ENCODE measurements around the gene OTP. TPM values are rescaled to one million over a fixed set of nuclear protein-coding genes. Genes with fewer than 3 reads are reported as not detected.

OTP gene
- total and polyA plus RNA-seq, 2 donors (not counting 1 experiment from before 2014, with no cell fraction given) = 0.03 TPM; not detected in 1

- ATAC-seq (ENCODE audit: low read depth) = no peak
- Histone ChIP-seq H3K4me1 (ENCODE audit: control insufficient read depth in 2 of 2, insufficient read depth in 2 of 2, low read length in 2 of 2) (no peaks in the 10 kb centered on the region), H2AFZ (ENCODE audit: insufficient read depth, low read depth, low read length, poor library complexity, severe bottlenecking) (no peak overlapping the region), H3K9me3 (ENCODE audit: control extremely low read depth in 1 of 3, control insufficient read depth in 2 of 3, insufficient read depth in 1 of 3, low read length in 2 of 3) (no peaks in the 10 kb centered on the region), H3K36me3 (replicated peaks in 1 of 2; ENCODE audit: control extremely low read depth in 1 of 2, control insufficient read depth in 1 of 2, extremely low read depth in 1 of 2, insufficient read depth in 2 of 2, low read length in 1 of 2) (no peaks in the 10 kb centered on the region), H3K4me3 (ENCODE audit: control extremely low read depth in 1 of 5, extremely low read depth in 1 of 5, insufficient read depth in 1 of 5, low read depth in 2 of 5, low read length in 4 of 5) (no peak overlapping the region), H3K27me3 (replicated peaks in 1 of 4; ENCODE audit: control extremely low read depth in 1 of 4, control insufficient read depth in 3 of 4, insufficient read depth in 4 of 4, low read length in 3 of 4) (peaks cover 0 to 9% (median 0%) of the 10 kb centered on the region in 4 experiments), H4K20me1 (ENCODE audit: control insufficient read depth, insufficient read depth, low read length, poor library complexity, severe bottlenecking) (no peaks in the 10 kb centered on the region), H3K9ac (ENCODE audit: low read length) (no peak overlapping the region), H3K4me2 (replicated peaks; ENCODE audit: low read depth, low read length, poor library complexity, severe bottlenecking) (no peak overlapping the region), H3K79me2 (ENCODE audit: control insufficient read depth, insufficient read depth, low read length) (no peaks in the 10 kb centered on the region), H3K27ac (ENCODE audit: low read length in 2 of 2) (no peak overlapping the region)
- Mint-ChIP-seq H3K9me3 (ENCODE audit: insufficient read depth) (peaks cover 4% of the 10 kb centered on the region), H3K4me3 (no peak overlapping the region), H3K4me1 (no peaks in the 10 kb centered on the region), H3K27me3 (peaks cover 22% of the 10 kb centered on the region), H3K27ac (no peak overlapping the region)
- POLR2A ChIA-PET = no interaction called here
- intact Hi-C loops (cut with micrococcal nuclease) = no loop called here
- CTCF ChIA-PET = interaction anchor here (1.3 kb wide), 1 partner anchor 16 kb away, joined by 3 read pairs; no protein-coding TSS in a partner anchor
- TF ChIP-seq, protein P1, sequence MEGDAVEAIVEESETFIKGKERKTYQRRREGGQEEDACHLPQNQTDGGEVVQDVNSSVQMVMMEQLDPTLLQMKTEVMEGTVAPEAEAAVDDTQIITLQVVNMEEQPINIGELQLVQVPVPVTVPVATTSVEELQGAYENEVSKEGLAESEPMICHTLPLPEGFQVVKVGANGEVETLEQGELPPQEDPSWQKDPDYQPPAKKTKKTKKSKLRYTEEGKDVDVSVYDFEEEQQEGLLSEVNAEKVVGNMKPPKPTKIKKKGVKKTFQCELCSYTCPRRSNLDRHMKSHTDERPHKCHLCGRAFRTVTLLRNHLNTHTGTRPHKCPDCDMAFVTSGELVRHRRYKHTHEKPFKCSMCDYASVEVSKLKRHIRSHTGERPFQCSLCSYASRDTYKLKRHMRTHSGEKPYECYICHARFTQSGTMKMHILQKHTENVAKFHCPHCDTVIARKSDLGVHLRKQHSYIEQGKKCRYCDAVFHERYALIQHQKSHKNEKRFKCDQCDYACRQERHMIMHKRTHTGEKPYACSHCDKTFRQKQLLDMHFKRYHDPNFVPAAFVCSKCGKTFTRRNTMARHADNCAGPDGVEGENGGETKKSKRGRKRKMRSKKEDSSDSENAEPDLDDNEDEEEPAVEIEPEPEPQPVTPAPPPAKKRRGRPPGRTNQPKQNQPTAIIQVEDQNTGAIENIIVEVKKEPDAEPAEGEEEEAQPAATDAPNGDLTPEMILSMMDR (IDR thresholded peaks at IDR 0.05) = no peak
- no peak for TF ChIP-seq EZH2 (IDR thresholded peaks at IDR 0.05; ENCODE audit: borderline replicate concordance, insufficient read depth, low read depth, low read length, poor library complexity, severe bottlenecking)
- 83% methylated on average over 3 of the region's 3 CpGs for WGBS (ENCODE audit: insufficient coverage)
- DNase-seq = no peak
Measured at GRCh38 chr5:77670526-77670925, 32.0 kb upstream of the OTP start.

DNA sequence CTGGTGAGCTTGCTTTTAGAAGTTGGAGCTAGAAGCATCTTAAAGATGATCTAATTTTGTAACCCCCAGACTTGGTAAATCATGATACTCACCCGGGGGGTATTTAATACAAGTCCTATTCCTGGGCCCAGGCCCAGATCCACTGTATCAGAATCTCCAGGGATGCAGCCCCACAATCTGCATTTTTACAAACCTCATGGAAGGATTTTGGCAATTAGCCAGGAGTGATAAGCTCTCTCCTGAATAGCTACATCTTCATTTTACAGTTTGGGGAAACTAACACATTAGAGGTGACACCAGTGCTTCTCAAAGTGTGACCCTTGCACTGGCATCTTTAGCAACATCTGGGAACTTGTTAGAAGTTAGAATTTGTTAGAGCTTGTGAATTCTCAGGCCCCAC, 31.2 kb upstream of the OTP start:
- no peak for TF ChIP-seq EZH2 (IDR thresholded peaks at IDR 0.05; ENCODE audit: borderline replicate concordance, insufficient read depth, low read depth, low read length, poor library complexity, severe bottlenecking)
- TF ChIP-seq, protein P1 (IDR thresholded peaks at IDR 0.05) = no peak
- Histone ChIP-seq H3K9ac (ENCODE audit: low read length) (no peak overlapping the region), H3K79me2 (ENCODE audit: control insufficient read depth, insufficient read depth, low read length) (no peaks in the 10 kb centered on the region), H3K27ac (ENCODE audit: low read length in 2 of 2) (no peak overlapping the region), H3K36me3 (replicated peaks in 1 of 2; ENCODE audit: control extremely low read depth in 1 of 2, control insufficient read depth in 1 of 2, extremely low read depth in 1 of 2, insufficient read depth in 2 of 2, low read length in 1 of 2) (no peaks in the 10 kb centered on the region), H3K27me3 (replicated peaks in 1 of 4; ENCODE audit: control extremely low read depth in 1 of 4, control insufficient read depth in 3 of 4, insufficient read depth in 4 of 4, low read length in 3 of 4) (peaks cover 0 to 12% (median 0%) of the 10 kb centered on the region in 4 experiments), H4K20me1 (ENCODE audit: control insufficient read depth, insufficient read depth, low read length, poor library complexity, severe bottlenecking) (no peaks in the 10 kb centered on the region), H3K9me3 (ENCODE audit: control extremely low read depth in 1 of 3, control insufficient read depth in 2 of 3, insufficient read depth in 1 of 3, low read length in 2 of 3) (no peaks in the 10 kb centered on the region), H2AFZ (ENCODE audit: insufficient read depth, low read depth, low read length, poor library complexity, severe bottlenecking) (no peak overlapping the region), H3K4me3 (ENCODE audit: control extremely low read depth in 1 of 5, extremely low read depth in 1 of 5, insufficient read depth in 1 of 5, low read depth in 2 of 5, low read length in 4 of 5) (no peak overlapping the region), H3K4me1 (ENCODE audit: control insufficient read depth in 2 of 2, insufficient read depth in 2 of 2, low read length in 2 of 2) (no peaks in the 10 kb centered on the region), H3K4me2 (replicated peaks; ENCODE audit: low read depth, low read length, poor library complexity, severe bottlenecking) (no peak overlapping the region)
- no peaks in the 10 kb centered on the region for H3K9me3 Mint-ChIP-seq (ENCODE audit: insufficient read depth)
- H3K27me3 Mint-ChIP-seq = peaks cover 22% of the 10 kb centered on the region
- no peak for ATAC-seq (ENCODE audit: low read depth)
- no peak overlapping the region for H3K4me3 Mint-ChIP-seq
- no peak for DNase-seq
- CTCF ChIA-PET = no interaction called here
- no peaks in the 10 kb centered on the region for H3K4me1 Mint-ChIP-seq
- POLR2A ChIA-PET = no interaction called here
- no peak overlapping the region for H3K27ac Mint-ChIP-seq
- intact Hi-C loops (cut with micrococcal nuclease) = no loop called here
- no CpG with 5 or more reads among the region's 1 CpG for WGBS (ENCODE audit: insufficient coverage)
